Loucy (cell line): ENCODE results near the gene VAPB.

Experiments
- H2AFZ ChIP-seq: fragments of 200-600 bp; sonication (generic); 2 replicates; pipeline ENCODE4 v1.6.0; 2016; ENCODE audit warnings: antibody characterized with exemption, mild to moderate bottlenecking, low read length, moderate library complexity
- H3F3A ChIP-seq: fragments of 200-600 bp; 2 replicates; pipeline ENCODE4 v1.6.0; 2016; ENCODE audit warnings: antibody characterized with exemption, low read depth, mild to moderate bottlenecking
- H3K27me3 ChIP-seq: fragments of 200-600 bp; sonication (generic); 2 replicates; pipeline ENCODE4 v1.6.1; 2014; ENCODE audit warnings: low read length, mild to moderate bottlenecking; ENCODE audit not compliant: insufficient read depth, poor library complexity, severe bottlenecking
- H3K36me3 ChIP-seq: fragments of 200-600 bp; sonication (generic); 2 replicates; pipeline ENCODE4 v1.6.1; 2016; ENCODE audit warnings: low read length; ENCODE audit not compliant: insufficient read depth
- H3K4me1 ChIP-seq: fragments of 200-600 bp; sonication (generic); 2 replicates; pipeline ENCODE4 v1.5.1; 2014; ENCODE audit warnings: low read length, mild to moderate bottlenecking; ENCODE audit not compliant: insufficient read depth, poor library complexity, severe bottlenecking
- H3K4me2 ChIP-seq: fragments of 200-600 bp; sonication (generic); 2 replicates; pipeline ENCODE4 v1.6.0; 2014; ENCODE audit warnings: antibody characterized with exemption, low read length, low read depth, mild to moderate bottlenecking; ENCODE audit not compliant: poor library complexity, severe bottlenecking
- H3K4me3 ChIP-seq: fragments of 200-600 bp; sonication (generic); 2 replicates; pipeline ENCODE4 v1.5.1; 2014; ENCODE audit warnings: low read length, mild to moderate bottlenecking, mixed read lengths; ENCODE audit not compliant: poor library complexity, severe bottlenecking
- H3K79me2 ChIP-seq: fragments of 200-600 bp; sonication (generic); 2 replicates; pipeline ENCODE4 v1.6.1; 2014; ENCODE audit warnings: low read length; ENCODE audit not compliant: insufficient read depth
- H3K9ac ChIP-seq: fragments of 200-600 bp; sonication (generic); 2 replicates; pipeline ENCODE4 v1.6.0; 2014; ENCODE audit warnings: mild to moderate bottlenecking, low read depth, low read length, moderate library complexity; ENCODE audit not compliant: poor library complexity, severe bottlenecking
- H3K9me2 ChIP-seq: fragments of 200-600 bp; sonication (generic); replicated peaks from 2 replicates; pipeline ENCODE4 v1.6.1; 2016; ENCODE audit warnings: low read depth, low read length, mixed read lengths
- H3K9me3 ChIP-seq: fragments of 200-600 bp; sonication (generic); 2 replicates; pipeline ENCODE4 v1.6.1; 2014; ENCODE audit warnings: mild to moderate bottlenecking, antibody characterized with exemption, low read length, low read depth; ENCODE audit not compliant: insufficient read depth
- H4K20me1 ChIP-seq: fragments of 200-600 bp; sonication (generic); 2 replicates; pipeline ENCODE4 v1.6.0; 2014; ENCODE audit warnings: antibody characterized with exemption, low read length, mild to moderate bottlenecking; ENCODE audit not compliant: insufficient read depth, poor library complexity, severe bottlenecking
- CTCF ChIP-seq: fragments of 200-600 bp; sonication (generic); conservative IDR thresholded peaks from 2 replicates; pipeline ENCODE4 v1.5.1; 2014; ENCODE audit warnings: mild to moderate bottlenecking, antibody characterized with exemption, low read length
- EZH2phosphoT487 ChIP-seq: fragments of 200-600 bp; IDR thresholded peaks from 2 replicates; pipeline ENCODE4 v1.6.1; 2018; ENCODE audit warnings: antibody characterized with exemption, mild to moderate bottlenecking, moderate library complexity, borderline replicate concordance

The VAPB gene

GRCh38 chr20:58485393-58485792 is 96.4 kb downstream of the VAPB start:
- Histone ChIP-seq H3K9me3 (peaks cover 9% of the 10 kb centered on the region; the same call in 1 of the 2 replicates), H3K4me2 (no peak overlapping the region), H3K9me2 (no peaks in the 10 kb centered on the region), H4K20me1 (no peaks in the 10 kb centered on the region), H3K9ac (no peak overlapping the region), H3K79me2 (no peaks in the 10 kb centered on the region), H3K27me3 (peaks cover 10% of the 10 kb centered on the region), H3K36me3 (no peaks in the 10 kb centered on the region), H2AFZ (no peak overlapping the region), H3F3A (no peaks in the 10 kb centered on the region), H3K4me3 (no peak overlapping the region), H3K4me1 (no peaks in the 10 kb centered on the region)
- TF ChIP-seq EZH2phosphoT487 (no peak), CTCF (no peak)

GRCh38 chr20:58486207-58486606 is 97.2 kb downstream of the VAPB start:
- TF ChIP-seq CTCF (no peak), EZH2phosphoT487 (no peak)
- no peak overlapping the region for H3K4me2 ChIP-seq
- H4K20me1 ChIP-seq: no peaks in the 10 kb centered on the region
- H3K79me2 ChIP-seq: no peaks in the 10 kb centered on the region
- peaks cover 10% of the 10 kb centered on the region for H3K27me3 ChIP-seq
- peaks cover 9% of the 10 kb centered on the region; the same call in 1 of the 2 replicates for H3K9me3 ChIP-seq
- no peaks in the 10 kb centered on the region for H3K4me1 ChIP-seq
- no peak overlapping the region for H2AFZ ChIP-seq
- H3K4me3 ChIP-seq: no peak overlapping the region
- no peak overlapping the region for H3K9ac ChIP-seq
- H3K36me3 ChIP-seq: no peaks in the 10 kb centered on the region
- H3K9me2 ChIP-seq: no peaks in the 10 kb centered on the region
- H3F3A ChIP-seq: no peaks in the 10 kb centered on the region

- H3K4me2 ChIP-seq: no peak overlapping the region
- TF ChIP-seq CTCF (no peak), EZH2phosphoT487 (no peak)
These were observed 103.2 kb downstream of the VAPB start for GRCh38 chr20:58492074-58492718.

More at GRCh38 chr20:58492074-58492718, 103.2 kb downstream of the VAPB start:
- Histone ChIP-seq H3K9ac (no peak overlapping the region), H3F3A (no peaks in the 10 kb centered on the region), H3K4me1 (no peaks in the 10 kb centered on the region), H3K9me3 (no peaks in the 10 kb centered on the region), H2AFZ (no peak overlapping the region), H3K27me3 (no peaks in the 10 kb centered on the region), H3K4me3 (no peak overlapping the region), H3K36me3 (no peaks in the 10 kb centered on the region), H3K79me2 (no peaks in the 10 kb centered on the region), H4K20me1 (no peaks in the 10 kb centered on the region), H3K9me2 (no peaks in the 10 kb centered on the region)
